Renal cortex interstitium (tissue), 11 donors: ENCODE data around the gene ATP2A2. TPM values are rescaled to one million over a fixed set of nuclear protein-coding genes. Genes with fewer than 3 reads are reported as not detected.
"Not testable (repeated sequence)": the region's sequence is repeated elsewhere in the genome, so short reads cannot be mapped to it uniquely, and the experiment has no call there.

ENCODE experiments used
- DNase-seq, 11 donors: peaks; one replicate each; pipeline ENCODE4 v3.0.0-alpha.2; 2013; ENCODE audit warnings: low read depth in 9 of 11, low spot score in 4 of 11; ENCODE audit errors: extremely low read depth in 1 of 11
- polyA plus RNA-seq, 3 donors: library from polyadenylated mRNA; unstranded; fragments of 120-200 nt; gene quantifications; one replicate each; pipeline ENCODE4 v1.2.1, GENCODE V29; 2013; ENCODE audit not compliant: insufficient read length in 3 of 3

ATP2A2 gene
- polyA plus RNA-seq, 3 donors: 157 to 168 (median 162) TPM

DNA sequence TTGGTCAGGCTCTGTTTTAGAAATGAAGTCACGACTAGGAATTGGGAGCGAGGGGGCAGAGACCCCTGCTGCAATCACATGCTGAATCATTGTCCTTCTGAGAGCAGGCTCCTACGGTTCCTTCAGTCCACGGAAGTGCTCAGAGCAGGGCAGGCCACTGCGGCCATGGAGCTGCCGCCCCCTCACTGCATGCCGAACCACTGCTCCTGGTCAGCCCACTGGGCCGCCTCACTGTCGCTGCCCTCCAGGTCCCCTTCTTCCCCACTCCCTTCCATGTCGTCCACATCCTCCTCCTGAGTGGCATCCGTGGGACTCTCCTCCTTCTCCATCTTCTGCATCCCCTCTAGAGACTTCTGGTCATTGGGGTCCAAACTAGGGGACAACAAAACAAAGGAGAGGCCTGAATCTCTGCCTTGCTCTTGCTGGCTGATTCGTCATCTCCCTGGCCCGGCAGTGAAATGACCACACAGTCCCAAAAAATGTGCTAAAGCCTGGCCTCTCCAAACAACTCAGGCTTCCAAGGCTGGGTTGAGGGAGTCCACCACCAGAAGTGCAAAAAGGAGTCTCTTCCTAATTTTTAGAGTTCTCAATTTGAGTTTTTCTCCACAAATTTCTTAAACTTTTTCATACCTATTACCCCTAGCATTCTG, 93.0 kb downstream of the ATP2A2 start:
- no peak for DNase-seq

DNA sequence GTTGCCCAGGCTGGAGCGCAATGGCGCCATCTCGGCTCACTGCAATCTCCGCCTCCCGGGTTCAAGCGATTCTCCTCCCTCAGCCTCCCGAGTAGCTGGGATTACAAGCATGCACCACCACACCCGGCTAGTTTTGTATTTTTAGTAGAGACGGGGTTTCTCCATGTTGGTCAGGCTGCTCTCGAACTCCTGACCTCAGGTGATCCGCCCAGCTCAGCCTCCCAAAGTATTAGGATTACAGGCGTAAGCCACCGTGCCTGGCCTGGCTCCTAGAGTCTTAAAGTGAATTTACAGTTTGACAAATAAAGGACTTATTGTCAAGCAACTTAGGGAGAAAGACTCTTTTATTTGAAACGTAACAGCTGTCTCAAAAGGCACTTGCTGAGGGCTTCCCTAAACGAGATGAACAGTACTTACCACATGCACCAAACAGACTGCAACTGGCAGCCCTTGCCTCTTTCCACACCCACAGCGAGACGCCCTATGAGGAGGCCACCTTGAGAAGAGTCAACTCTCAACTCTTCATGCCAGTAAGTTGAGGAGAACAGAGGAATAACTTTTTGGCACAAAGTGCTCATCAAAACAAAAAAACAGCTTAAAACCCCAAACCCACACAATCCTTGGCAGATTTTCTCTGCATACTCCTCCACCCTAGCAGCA, 97.2 kb downstream of the ATP2A2 start:
- not testable (repeated sequence) for DNase-seq

DNA sequence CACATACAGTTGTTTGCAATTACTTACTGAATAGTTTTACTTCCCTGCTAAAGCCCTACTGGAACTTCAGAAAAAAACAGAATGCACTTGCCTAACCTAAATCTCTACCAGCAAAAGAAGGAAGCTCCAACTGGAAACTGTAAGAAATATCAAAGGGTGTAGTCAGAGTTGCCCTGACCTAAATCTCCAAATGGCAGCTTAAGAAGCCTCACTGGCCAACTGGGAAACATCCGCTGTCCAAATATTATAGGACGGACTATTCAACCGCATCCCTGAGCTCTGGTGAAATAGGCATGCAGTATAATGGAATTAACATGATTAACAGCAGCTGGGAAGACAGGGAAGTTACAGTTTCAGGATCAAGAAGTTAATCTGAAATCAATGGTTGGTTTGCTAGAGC, 98.2 kb downstream of the ATP2A2 start:
- no peak for DNase-seq

DNA sequence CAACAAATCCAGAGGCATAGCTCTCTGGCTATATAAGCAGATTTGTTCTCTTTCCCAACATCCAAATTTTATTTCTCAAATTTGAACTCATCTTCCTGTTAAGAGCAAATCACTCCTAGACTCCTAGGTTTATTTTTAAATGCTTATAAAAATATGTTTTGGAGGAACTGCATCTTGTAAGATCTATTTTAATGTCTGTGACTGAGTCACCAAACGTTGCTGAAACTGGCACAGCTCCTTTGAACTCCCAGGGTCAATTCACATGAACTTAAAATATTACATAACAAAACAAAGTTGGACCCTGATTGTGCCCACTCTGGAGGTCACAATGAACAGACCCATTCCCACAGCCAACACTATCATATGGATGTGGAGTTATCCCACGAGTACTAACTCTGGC, 98.6 kb downstream of the ATP2A2 start:
- no peak for DNase-seq

DNA sequence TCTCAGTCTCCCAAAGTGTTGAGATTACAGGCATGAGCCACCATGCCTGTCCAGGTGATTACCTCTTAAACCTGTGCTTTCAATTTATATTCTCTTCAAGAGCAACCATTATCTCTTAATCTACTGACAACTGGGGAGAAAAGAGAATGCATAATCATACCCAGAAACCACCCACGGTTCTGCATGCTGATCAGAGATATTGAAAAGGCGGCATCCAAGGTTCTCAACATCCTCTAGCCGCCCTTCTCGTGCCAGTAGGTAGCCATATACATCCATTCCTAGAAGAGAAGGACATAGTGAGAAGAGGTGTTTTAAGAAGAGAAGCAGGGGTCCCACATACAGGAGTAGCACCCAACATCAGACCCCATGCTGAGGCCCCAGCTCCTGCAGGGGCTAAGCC, 101.6 kb downstream of the ATP2A2 start:
- no peak for DNase-seq

Other genes with a start within 250 kb of the ATP2A2 start
- 10 to 100 TPM; 29.8 to 44.8 (median 31.0) TPM for gene C12orf76, start 232.7 kb upstream of the ATP2A2 start, polyA plus RNA-seq
- gene IFT81, start 156.9 kb upstream of the ATP2A2 start, polyA plus RNA-seq: 10 to 100 TPM; 45.6 to 67.2 (median 53.8) TPM
- 10 to 100 TPM; 70.2 to 90.3 (median 75.2) TPM for gene ANAPC7, start 122.5 kb downstream of the ATP2A2 start, polyA plus RNA-seq
- gene ARPC3, start 169.1 kb downstream of the ATP2A2 start, polyA plus RNA-seq: 100 to 1,000 TPM; 241 to 266 (median 248) TPM
- 10 to 100 TPM; 31.6 to 37.3 (median 33.1) TPM for gene GPN3, start 187.0 kb downstream of the ATP2A2 start, polyA plus RNA-seq
- 10 to 100 TPM; 16.3 to 18.1 (median 17.1) TPM for gene FAM216A, start 187.6 kb downstream of the ATP2A2 start, polyA plus RNA-seq
- 100 to 1,000 TPM; 133 to 152 (median 142) TPM for gene VPS29, start 220.9 kb downstream of the ATP2A2 start, polyA plus RNA-seq
- gene RAD9B, start 221.1 kb downstream of the ATP2A2 start, polyA plus RNA-seq: 1 to 10 TPM in 2 of 3 donors, under 1 TPM in 1; 0.92 to 1.3 (median 1.2) TPM